ENCODE results near the gene CTXN3.
A peak's percentile ranks its signal among the peaks of the same experiment; 100 is the strongest.
"Not testable (repeated sequence)": the region's sequence is repeated elsewhere in the genome, so short reads cannot be mapped to it uniquely, and the experiment has no call there.

CTXN3 gene

DNA sequence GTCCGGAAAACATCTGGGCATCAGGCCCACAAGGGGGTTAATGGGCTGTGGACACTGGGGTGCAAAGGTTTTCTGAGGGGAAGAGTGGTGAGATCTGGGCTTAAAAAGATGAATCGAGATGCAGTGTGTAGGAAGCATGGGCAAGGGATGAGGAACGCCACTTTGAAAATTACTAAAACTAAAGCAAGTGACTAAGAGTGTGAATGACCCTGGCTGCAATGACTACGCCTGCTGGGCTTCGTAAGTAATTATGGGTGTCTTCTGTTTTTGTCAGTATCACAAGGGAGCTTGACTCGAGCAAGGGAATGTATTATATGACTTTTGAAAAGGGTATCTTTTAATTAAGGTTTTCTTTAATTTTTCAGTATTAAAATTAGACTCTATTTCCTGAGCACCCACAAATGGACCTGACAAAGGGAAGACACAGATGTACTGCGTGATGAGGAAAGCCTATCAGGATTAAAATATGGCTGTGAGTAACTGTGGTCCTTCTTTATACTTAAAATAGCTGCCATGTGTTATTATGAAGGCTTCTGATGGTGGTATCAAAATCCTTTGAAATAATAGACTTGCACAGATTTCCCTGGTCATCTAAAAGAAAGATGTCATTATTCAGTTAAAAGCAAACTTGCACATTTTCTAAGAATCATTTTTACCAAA lies 4.2 kb downstream of the CTXN3 start:
- no peak for DNase-seq

DNA sequence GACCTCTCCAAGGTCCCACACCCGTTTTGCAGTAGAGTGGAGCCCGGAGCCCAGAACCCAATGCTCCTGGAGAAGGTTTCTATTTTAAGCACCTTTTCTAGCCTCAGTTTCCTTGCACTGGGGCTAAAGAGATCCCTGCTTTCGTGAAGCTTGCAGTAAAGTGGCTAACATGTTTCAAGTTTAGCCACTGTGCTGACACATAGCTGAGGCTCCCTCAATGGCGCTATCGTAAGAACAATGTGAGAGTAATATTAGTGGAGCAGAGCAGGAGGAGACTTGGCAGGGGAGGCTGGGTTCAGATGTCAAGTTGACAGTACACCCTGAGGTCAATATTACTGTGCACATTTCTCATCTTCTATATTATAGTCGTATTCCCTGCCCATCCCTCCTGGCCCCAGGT lies 7.9 kb downstream of the CTXN3 start:
- no peak for DNase-seq

DNA sequence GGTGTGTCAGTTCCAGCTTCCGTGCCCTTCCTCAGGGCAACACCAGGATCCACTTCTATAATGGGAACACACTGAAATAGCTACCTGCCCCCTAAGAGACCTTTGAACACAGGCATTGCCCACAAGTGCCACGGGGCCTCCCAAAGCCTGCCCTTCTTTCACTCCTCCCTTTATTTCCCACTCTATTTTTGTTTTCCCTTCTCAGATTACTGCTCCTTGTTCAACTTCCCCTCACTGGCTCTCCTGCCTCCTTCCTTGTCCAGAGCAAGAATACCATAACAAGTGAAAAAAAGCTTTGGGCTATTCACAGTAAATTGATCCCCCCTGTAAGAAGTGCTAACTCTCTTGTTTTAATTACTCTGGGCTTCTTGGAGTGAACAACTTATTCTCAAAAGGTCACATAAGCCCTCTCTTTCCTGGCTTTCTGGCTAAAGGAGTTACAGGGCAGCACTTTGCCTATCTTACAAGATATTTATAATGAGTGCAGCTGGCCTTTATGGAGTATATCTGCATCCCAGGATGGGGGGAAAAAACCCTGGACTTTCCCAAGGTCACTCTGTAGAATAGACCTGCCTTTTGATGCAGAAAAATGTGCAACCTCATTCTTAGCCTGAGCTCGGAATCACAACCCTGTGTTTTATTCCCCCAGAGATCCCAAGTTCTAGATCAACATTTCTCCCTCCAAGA lies 11.3 kb downstream of the CTXN3 start:
- no peak for DNase-seq

DNA sequence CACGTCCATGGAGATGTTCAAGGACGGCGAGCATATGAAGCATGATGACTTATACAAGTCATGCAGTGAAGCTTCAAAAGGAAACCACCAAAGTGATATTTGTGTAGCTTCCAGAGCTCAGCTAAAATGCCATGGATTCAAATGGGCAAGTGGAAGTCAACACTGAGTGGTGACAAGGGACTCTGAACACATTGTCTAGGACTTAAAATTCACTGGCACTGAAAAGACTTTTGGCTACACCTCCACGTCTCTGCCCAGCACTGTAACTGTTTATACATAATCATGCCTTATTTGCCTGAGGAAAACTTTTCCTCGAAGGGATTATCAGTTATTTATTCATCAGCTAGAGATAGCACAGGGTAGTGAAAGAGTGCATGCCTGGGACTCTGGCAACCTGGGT lies 15.2 kb downstream of the CTXN3 start:
- DNase-seq: no peak

DNA sequence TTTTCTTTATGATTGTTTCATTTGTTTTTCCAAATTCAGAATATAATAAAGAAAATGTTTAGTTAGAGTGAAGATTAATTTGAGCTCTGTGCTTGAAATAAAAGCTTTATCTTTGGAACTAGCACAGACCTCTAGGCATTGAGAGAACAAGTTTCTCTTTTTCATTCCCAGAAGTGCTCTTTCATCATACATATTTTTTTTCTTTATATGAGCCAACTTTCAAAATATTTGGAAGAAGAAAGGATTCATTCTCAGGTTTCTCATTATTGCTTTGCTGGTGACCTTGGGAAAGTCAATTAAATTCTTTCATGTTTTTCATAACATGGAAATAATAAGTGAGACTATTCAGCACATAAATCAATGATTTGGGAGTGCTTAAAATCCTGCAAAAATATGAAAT lies 16.8 kb downstream of the CTXN3 start:
- DNase-seq: no peak

DNA sequence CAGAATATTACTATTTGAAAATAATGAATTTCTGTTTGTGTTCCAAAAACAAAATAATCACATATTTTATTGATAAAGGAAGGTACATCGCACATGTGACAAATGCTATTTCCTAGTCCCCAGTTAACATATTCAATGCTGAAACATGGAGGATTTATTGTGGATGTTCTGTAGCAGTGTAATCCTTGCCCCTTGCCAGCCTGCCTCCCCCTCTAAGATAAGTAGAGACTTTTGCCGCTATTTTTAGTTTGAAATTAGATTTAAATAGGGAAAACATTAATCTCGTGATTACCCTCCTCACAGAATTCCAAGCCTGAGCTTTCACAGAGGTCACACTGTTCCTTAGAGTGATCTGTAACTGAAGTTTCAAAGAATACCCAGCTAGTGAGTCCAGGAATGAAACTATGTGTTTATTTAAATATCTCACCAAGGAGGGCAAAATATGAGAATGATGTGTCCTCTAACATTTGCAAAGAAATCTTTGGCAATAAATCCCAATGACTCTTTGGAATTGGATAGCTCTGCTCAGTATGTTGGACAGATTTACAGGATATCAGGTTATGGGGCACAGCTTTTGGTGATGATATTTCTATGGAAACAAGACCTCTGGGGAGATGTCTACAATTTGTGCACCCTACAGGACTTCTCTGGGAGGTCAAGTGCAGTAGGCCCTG lies 17.3 kb downstream of the CTXN3 start:
- no peak for DNase-seq

DNA sequence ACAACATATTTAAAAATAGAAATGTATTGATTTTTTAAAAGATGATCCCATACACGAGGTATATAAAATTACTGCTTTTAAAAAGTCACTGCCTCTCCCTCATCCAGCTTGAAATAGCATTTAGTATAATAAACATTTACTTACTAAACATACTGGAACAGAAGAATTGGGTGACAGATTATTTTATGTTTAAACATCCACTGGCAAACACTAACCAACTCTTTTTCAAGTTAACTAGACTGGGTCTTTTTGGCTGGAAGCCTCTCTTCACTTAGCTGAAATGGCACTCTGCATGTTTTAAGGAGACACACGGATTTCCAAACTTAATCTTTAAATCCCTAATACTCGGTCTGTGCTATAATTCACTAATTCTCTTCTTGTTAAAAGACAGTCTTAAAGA lies 19.0 kb downstream of the CTXN3 start:
- DNase-seq: no peak

DNA sequence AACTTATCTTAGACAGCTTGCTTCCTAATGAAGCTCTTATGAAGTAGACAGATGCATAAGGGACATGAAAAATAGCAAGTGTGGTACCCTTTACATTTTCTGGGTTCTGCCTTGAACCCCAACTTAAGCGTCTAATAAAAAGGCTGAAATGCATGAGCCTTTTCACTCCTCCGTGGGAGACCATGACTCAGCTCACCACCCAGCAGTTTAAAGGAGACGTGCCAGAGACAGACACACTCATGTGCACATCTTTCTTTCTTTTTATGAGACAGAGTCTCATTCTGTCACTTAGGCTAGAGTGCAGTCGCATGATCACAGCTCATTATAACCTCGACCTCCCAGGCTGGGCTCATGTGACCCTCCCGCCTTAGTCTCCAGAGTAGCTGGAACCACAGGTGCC lies 22.3 kb downstream of the CTXN3 start:
- DNase-seq: no peak

DNA sequence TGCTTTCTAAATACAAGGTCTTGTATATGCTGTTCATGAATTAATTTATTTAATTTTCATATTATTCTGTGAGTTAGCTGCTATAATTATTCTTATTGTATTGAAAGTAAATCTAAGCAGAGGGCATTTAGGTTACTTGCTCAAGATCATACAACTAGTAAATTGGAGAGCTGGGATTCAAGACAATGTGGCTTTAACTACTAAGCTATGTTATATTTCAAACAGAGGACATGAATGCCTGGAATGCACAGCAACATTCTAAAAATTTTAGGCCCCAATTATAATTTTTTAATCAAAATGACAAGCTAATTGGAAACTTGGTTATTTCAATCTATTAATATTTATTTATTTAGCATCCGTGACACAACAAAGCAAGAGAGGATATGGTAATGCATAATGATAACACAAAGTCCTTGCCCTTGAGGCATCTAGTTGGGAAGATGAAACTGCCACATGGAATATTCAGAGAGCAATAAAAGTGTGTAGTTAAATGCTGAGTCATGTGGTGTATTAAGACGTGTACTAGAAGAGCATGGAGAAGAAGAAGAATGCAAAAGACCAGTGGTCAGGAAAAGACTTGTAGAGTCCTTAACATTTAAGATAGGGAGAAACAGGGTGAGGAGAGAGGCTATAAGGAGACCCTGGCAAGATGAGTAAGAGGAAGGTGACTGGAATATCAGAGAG lies 24.4 kb downstream of the CTXN3 start:
- no peak for DNase-seq

DNA sequence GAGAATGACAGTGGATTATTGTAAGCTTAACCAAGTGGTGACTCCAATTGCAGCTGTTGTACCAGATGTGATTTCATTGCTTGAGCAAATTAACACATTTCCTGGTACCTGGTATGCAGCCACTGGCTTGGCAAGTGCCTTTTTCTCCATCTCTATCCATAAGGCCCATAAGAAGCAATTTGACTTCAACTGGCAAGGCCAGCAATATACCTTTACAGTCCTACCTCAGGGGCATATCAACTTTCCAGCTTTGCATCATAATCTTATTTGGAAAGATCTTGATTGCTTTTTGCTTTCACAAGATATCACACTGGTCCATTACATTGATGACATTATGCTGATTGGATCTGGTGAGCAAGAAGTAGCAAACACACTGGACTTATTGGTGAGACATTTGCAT lies 28.1 kb downstream of the CTXN3 start:
- not testable (repeated sequence) for DNase-seq

DNA sequence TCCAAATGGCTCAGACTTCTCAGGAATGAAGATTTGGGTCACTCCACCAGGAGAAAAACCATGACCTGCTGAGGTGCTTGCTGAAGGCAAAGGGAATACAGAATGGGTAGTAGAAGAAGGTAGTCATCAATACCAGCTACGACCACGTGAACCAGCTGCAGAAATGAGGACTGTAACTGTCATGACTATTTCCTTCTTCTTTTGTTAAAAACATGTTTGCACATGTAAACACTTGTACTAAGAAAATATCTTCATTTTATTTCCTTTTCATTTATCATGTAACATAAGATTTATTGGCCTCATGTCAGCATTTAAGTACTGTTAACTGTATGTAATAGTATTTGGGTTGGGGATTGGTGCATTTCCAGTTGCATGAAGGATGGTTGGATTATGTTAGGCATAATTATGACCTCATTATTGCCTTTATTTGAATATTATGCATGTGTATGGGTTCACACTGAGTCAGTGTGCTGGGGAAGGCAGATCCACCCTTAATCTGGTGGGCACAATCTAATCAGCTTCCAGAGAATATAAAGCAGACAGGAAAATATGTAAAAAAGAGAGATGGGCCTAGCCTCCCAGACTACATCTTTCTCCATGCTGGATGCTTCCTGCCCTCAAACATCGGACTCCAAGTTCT lies 30.9 kb downstream of the CTXN3 start:
- not testable (repeated sequence) for DNase-seq

DNA sequence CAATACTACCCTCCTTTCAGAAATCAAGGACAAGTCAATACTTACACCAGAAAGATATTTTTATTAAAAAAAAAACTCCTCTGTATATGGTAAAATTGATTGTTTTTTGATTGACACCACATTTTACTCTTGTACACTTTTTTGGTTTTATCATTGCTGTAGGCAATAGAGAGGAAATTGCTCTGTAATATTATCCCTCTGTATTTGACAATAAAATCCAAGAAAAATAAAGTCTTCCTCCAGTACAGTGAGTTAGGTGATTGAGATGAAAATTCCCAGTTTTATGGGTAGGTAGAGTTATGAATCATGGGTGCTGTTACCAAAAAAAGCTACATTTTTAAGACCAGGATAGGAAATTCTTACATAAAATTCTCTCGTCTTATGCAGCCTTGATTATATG lies 31.7 kb downstream of the CTXN3 start:
- DNase-seq: no peak

DNA sequence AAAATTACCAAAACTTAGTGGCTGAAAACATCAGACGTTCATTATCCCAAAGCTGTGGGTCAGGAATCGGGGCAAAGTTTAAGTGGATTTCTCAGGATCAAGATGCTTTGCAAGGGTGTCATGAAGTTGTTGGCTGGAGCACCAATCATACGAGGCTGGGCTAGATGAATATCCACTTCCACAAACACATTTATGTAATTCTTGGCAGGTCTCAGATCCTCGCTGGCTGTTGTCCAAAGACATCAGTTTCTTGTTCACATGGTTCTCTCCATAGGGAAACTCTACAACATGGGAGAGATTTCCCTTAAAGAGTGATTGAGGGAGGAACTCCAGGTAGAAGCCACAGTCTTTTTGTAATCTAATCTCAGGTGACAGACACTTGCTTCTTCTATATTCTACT lies 34.1 kb downstream of the CTXN3 start:
- no peak for DNase-seq

DNA sequence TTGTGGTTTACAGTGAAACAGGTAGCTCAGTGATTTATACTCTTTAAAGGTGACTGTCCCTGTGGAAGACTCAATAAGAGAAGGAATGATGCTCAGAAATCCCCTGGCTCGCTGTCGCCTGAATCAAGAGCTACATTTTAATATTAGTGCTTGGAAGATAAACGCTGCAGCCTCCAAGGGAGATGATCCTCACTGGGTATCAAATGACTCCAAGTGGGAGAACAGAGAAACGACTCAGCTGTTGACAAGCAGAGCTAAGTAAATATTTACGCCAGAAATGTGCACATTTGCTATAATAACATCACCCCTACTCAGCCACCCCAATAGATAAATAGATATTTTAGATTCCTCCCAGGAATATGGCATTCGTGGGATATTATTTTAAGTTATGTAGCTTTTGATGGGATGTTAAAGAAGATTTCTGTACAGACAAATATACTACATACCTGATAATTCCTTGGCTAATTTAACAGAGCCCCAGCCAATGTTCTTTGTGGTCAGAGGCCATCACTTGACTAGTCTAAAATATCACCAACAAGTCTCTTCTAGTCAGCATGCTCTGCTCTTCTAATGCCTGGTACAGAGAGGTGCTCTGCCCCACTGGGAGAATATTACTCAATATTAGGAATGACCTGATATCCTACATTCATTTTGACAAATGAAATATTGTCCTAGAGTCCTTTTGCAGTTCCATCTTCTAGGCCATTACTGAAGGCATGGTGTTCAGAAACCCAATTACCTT lies 36.0 kb downstream of the CTXN3 start:
- no peak for DNase-seq

DNA sequence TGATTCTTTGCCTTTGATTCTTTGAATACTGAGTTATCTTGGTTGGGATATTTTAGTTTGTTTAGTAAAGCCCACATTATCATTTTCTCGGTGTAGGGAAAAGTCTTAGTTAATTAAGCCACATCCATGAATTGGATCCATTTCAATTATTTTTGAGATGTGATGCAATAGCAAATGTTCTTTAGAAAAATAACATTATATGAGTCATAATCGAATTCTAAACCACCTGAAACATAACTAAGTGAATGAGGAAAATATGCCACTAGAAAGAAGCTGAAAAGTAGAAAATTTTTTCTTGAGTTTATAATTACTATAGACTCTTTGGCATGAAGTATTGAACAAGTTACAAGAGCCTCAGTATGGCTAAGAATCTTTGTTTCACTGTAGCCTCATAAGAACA lies 36.8 kb downstream of the CTXN3 start:
- DNase-seq: no peak

DNA sequence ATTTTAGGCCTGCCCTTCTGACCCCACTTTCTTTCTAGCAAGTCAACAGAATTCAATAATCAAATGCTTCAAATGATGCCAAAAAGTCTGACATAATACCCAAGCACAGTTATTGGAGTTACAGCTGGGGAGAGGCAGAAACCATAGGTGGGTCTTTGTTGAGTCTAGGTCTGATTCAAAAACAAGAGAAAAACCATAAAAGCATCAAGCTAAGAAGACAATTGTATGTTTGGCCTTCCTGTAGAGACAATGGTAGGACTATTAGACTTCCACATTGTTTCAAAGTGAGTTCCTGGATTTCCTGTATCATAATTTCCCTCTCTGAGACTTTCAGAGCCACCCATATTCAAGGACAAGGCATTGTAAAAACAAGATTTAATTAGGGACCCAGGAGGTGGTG lies 37.5 kb downstream of the CTXN3 start:
- no peak for DNase-seq

DNA sequence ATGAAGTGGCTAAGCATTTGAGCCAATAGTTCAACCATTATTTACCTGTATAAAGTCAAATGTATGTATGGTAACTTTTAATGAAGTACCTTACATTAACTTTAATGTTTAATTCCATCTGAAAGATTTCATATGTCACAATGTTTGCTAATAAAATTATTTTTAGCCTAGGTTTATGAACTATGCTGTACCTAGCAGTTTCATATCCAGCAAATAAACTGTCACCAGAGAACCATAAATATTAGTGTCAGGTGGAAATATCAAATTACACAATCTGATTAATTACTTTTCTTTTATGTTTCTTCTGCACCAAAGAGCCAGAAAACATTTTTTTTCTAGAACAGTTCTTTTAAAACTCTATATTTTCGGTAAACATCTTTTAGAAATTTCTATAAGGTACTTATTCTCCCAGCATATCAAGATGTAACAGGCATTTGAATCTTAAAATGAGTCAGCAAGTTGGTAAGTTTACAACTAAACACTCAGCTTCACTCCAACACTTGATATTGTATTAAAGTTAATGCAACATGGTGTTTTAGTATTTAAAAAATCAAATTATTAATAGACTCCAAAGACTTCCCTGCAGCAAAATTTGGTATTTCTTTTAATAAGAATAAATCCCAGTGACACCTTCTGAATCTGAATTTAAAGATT lies 45.8 kb downstream of the CTXN3 start:
- DNase-seq: no peak

DNA sequence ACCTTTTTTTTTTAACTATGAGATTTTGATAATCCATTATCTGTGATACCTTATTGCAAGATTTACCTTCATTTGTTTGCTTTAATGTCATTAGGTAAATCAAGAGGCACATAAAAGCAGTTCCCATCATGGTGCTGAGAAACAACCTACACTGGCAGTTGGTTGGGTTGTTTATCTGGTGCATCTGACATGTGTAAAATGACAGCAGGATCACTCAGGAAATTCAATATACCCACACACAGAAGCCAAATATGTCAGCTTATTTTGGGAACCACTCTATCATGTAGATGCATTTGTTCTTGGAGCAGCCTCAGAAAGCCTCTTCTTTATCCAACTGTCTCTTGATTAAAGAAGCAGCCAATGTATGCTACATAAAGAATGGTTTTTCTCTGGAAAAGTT lies 46.5 kb downstream of the CTXN3 start:
- DNase-seq: peak; percentile 24

DNA sequence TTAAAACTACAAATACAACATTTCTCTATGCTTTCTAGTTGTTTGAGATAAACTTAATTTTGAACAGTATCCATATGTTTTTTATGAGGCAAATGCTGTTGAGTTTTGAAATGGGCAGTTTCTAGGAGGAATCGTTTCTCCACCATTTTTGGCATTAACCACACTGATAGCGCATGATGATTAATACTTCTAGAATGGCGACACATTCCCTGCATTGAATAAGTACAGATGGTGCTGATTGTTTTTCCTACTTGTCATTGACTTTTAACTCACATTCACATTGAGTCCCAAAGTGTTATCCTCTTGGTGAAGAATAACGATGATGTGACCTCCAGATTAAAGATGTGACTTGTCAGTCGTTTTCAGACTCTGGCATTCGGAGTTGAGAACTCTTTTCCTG lies 47.8 kb downstream of the CTXN3 start:
- DNase-seq: no peak

DNA sequence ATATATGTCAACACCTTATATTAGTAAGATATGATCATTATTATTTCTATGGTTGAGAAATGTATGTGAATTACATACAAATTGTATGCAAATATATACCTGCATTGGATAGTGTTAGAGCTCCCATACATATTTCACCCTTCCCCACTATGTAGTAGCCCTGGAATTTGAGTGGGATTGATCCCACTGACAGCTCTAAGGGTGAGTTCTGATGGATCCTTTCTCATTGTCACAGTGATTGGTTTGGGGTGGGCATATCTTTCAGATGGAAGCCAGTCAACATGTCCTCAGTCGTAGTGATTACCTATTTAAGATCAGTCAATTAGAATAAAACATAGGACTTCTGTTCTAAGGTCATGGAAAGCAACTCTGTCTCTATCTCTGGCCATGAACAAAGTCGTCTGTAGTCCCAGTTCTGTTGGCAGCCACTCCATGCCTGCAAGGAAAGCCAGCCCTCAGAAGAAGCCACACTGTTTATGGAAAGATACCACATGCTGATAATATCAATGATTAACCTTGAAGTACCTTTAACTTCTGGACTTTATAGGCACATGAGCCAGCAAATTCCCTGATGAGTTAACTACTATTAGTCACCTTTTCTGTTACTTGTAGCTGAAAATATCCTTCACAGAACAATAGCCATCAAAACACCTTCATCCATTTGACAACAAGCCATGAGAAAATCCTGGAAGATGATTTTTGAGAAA lies 49.2 kb downstream of the CTXN3 start:
- no peak for DNase-seq

DNA sequence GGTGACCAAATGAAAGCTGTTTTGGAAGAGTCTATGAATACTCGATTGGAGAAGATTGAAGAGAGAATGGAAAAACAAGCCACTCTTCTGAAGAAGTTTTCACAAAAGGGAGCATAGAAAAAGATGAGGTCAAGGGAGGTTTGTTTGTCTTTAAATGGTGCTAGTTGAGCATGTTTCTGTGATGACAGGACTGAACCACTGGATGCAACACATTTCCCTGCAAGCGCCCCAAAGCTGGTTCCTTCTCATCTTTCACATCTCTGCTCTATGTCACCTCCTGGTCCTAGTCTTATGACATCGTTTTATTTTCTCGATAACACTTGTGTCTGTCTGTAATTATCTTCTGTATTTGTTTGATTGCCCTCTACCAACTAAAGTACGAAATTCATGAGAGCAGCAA lies 50.5 kb downstream of the CTXN3 start:
- no peak for DNase-seq

All from NCI-H69 (cell line).